HCT116 (cell line): ENCODE results near the gene BMX. TPM values are rescaled to one million over a fixed set of nuclear protein-coding genes. Genes with fewer than 3 reads are reported as not detected.

Experiments
- ATAC-seq: fragments of 200-7000 bp; cut with Tn5 transposase; 2 replicates; pipeline ENCODE4 v1.9.1; 2020; ENCODE audit warnings: mild to moderate bottlenecking, moderate library complexity
- BruUV-seq: library from RNA; stranded (reverse); fragments of 400-500 nt; replicated peaks from 2 replicates; lab custom pipeline; 2021; lab: Mats Ljungman, UMichigan
- CTCF ChIA-PET: fragments of 300-600 bp; sonication (Branson Sonifier 250); formaldehyde crosslinking; loops from one replicate; lab custom pipeline; 2021; ENCODE audit warnings: antibody characterized with exemption; lab: Charles Lee
- POLR2A ChIA-PET: fragments of 300-600, 350-600 bp; sonication (Branson Sonifier 250); formaldehyde crosslinking; loops from one replicate; lab custom pipeline; 2021; ENCODE audit warnings: antibody characterized with exemption; lab: Charles Lee
- RAD21 ChIA-PET, 2 experiments: fragments of 300-600 bp; sonication (Branson Sonifier 250); formaldehyde crosslinking; loops; one replicate each; lab custom pipeline; 2023; ENCODE audit warnings: low total read pairs in 2 of 2; ENCODE audit not compliant: uncharacterized antibody in 2 of 2, unreplicated experiment in 2 of 2, low non-redundant PET in 1 of 2; lab: Charles Lee
- DNase-seq: peaks from one replicate; pipeline ENCODE4 v3.0.0-alpha.2; 2010; ENCODE audit warnings: low read depth, low spot score
- H2AFZ ChIP-seq: fragments of 200-600 bp; shearing (Covaris generic), sonication (generic); 2 replicates; pipeline ENCODE4 v1.6.1; 2017; ENCODE audit warnings: low read depth, mixed run types, mixed read lengths, antibody characterized with exemption, low read length; ENCODE audit not compliant: poor library complexity, severe bottlenecking
- H3K27ac ChIP-seq: 2 replicates; pipeline ENCODE4 v1.5.1; 2012; ENCODE audit warnings: low read depth, low read length
- H3K27me3 ChIP-seq: fragments of 200-600 bp; sonication (generic); 2 replicates; pipeline ENCODE4 v1.6.1; 2016; ENCODE audit warnings: mixed run types, low read length, mixed read lengths; ENCODE audit not compliant: insufficient read depth
- H3K36me3 ChIP-seq, 2 experiments: fragments of 200-500 bp in 1 of 2; fragments of 200-600 bp in 1 of 2; sonication (Bioruptor generic) in 1 of 2; sonication (generic) in 1 of 2; 2 replicates each; pipeline versions ENCODE4 v1.5.1 to v1.6.1; 2014 to 2016; ENCODE audit warnings: low read length in 2 of 2, inconsistent platforms in 1 of 2, mixed read lengths in 1 of 2, mixed run types in 1 of 2; ENCODE audit not compliant: insufficient read depth in 2 of 2, control insufficient read depth in 1 of 2
- H3K4me1 ChIP-seq, 2 experiments: fragments of 200-600 bp in 1 of 2; sonication (generic) in 1 of 2; 2 replicates each; pipeline versions ENCODE4 v1.5.1 to v1.6.1; 2012 to 2017; ENCODE audit warnings: low read length in 2 of 2, inconsistent platforms in 1 of 2, mild to moderate bottlenecking in 1 of 2, mixed read lengths in 1 of 2, mixed run types in 1 of 2, moderate library complexity in 1 of 2; ENCODE audit not compliant: insufficient read depth in 2 of 2, control insufficient read depth in 1 of 2
- H3K4me2 ChIP-seq: fragments of 200-600 bp; sonication (generic); 2 replicates; pipeline ENCODE4 v1.6.1; 2017; ENCODE audit warnings: mixed run types, low read length, mixed read lengths
- H3K4me3 ChIP-seq, 2 experiments: fragments of 200-600 bp in 1 of 2; sonication (generic) in 1 of 2; replicated peaks in 1 of 2; 2 replicates each; pipeline ENCODE4 v1.5.1; 2011 to 2016; ENCODE audit warnings: low read length in 2 of 2, control low read depth in 1 of 2, low read depth in 1 of 2, mild to moderate bottlenecking in 1 of 2, mixed read lengths in 1 of 2, mixed run types in 1 of 2
- H3K79me2 ChIP-seq: fragments of 200-600 bp; sonication (generic); 2 replicates; pipeline ENCODE4 v1.6.1; 2017; ENCODE audit warnings: mild to moderate bottlenecking, mixed run types, low read length, moderate library complexity, mixed read lengths; ENCODE audit not compliant: insufficient read depth
- H3K9ac ChIP-seq: fragments of 200-600 bp; sonication (generic); 2 replicates; pipeline ENCODE4 v1.6.1; 2016; ENCODE audit warnings: low read length, mixed read lengths
- H3K9me2 ChIP-seq: fragments of 200-600 bp; sonication (generic), shearing (Covaris generic); 2 replicates; pipeline ENCODE4 v1.6.1; 2017; ENCODE audit warnings: mixed run types, mild to moderate bottlenecking, moderate library complexity; ENCODE audit not compliant: insufficient read depth
- H3K9me3 ChIP-seq, 2 experiments: fragments of 200-500 bp in 1 of 2; fragments of 200-600 bp in 1 of 2; sonication (Bioruptor generic) in 1 of 2; sonication (generic) in 1 of 2; 2 replicates each; pipeline ENCODE4 v1.6.1; 2014 to 2017; ENCODE audit warnings: low read length in 2 of 2, mixed read lengths in 2 of 2, inconsistent platforms in 1 of 2, low read depth in 1 of 2, mild to moderate bottlenecking in 1 of 2, mixed run types in 1 of 2, moderate library complexity in 1 of 2; ENCODE audit not compliant: control insufficient read depth in 1 of 2, insufficient read depth in 1 of 2
- H4K20me1 ChIP-seq: fragments of 200-600 bp; sonication (generic), shearing (Covaris generic); 2 replicates; pipeline ENCODE4 v1.6.1; 2017; ENCODE audit warnings: mixed run types, mild to moderate bottlenecking, moderate library complexity; ENCODE audit not compliant: insufficient read depth
- EGR1 ChIP-seq: IDR thresholded peaks from 2 replicates; pipeline ENCODE4 v1.6.1; 2012; ENCODE audit warnings: low read depth
- ELF1 ChIP-seq: IDR thresholded peaks from 2 replicates; pipeline ENCODE4 v1.6.1; 2012; ENCODE audit warnings: low read depth, borderline replicate concordance
- JUND ChIP-seq: IDR thresholded peaks from 2 replicates; pipeline ENCODE4 v1.6.1; 2012
- POLR2A ChIP-seq: IDR thresholded peaks from 2 replicates; pipeline ENCODE4 v1.7.0; 2011; ENCODE audit warnings: borderline replicate concordance; ENCODE audit not compliant: insufficient read depth, insufficient read length; ENCODE audit errors: extremely low read depth
- SIN3A ChIP-seq: IDR thresholded peaks from 2 replicates; pipeline ENCODE4 v1.6.1; 2012; ENCODE audit warnings: low read depth
- SRF ChIP-seq: IDR thresholded peaks from 2 replicates; pipeline ENCODE4 v1.6.1; 2012; ENCODE audit warnings: low read depth
- TCF7L2 ChIP-seq: IDR thresholded peaks from 2 replicates; pipeline ENCODE4 v1.7.0; 2011; ENCODE audit warnings: borderline replicate concordance, inconsistent platforms; ENCODE audit not compliant: insufficient read depth, insufficient read length; ENCODE audit errors: extremely low read depth
- ZBTB33 ChIP-seq: IDR thresholded peaks from 2 replicates; pipeline ENCODE4 v1.6.1; 2011; ENCODE audit warnings: mild to moderate bottlenecking, low read length, moderate library complexity; ENCODE audit not compliant: insufficient replicate concordance; ENCODE audit errors: extremely low read depth
- ZFX ChIP-seq: fragments of 450-650 bp; IDR thresholded peaks from 2 replicates; pipeline ENCODE4 v1.6.1; 2017
- intact Hi-C: fragments of 100-400 bp; cut with micrococcal nuclease; formaldehyde crosslinking; loops from 2 replicates; pipeline ENCODE4 v1.10.0; 2022
- total RNA-seq: library from RNA; stranded (reverse); gene quantifications from one replicate; pipeline ENCODE4 v1.2.1, GENCODE V29; 2021; ENCODE audit not compliant: unreplicated experiment
- TF ChIP-seq, protein P1 (sequence below): IDR thresholded peaks from 2 replicates; pipeline ENCODE4 v1.6.1; 2012

BMX gene
- total RNA-seq, 1 experiment from 2014 or later = not detected

DNA sequence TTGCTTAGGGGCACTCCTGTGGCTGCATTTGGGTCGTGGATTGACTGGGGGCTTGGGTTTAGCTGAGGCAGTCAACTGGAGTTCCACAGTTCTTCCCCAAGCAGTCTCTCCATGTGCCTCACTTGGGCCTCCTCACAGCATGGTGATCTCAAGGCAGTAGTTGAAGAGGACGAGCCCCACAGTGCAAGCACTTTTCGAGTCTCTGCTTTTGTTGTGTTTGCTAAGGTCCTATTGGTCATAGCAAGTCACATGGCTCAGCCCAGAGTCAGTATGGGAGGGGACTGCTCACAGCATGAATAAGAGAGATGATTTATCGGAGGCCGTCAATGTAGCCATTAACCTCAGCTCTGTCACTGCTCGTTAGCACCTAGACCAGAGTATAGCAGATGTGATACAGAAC is 29.7 kb downstream of the BMX start:
- no peaks in the 10 kb centered on the region for H4K20me1 ChIP-seq
- no TSS peak for BruUV-seq
- H3K27ac ChIP-seq = no peak overlapping the region
- H3K79me2 ChIP-seq = no peaks in the 10 kb centered on the region
- H2AFZ ChIP-seq = no peak overlapping the region
- intact Hi-C loops = no loop called here
- no peaks in the 10 kb centered on the region for H3K36me3 ChIP-seq
- DNase-seq (no peak), ATAC-seq (no peak)
- H3K9me2 ChIP-seq = no peaks in the 10 kb centered on the region
- CTCF ChIA-PET = no interaction called here
- no peak for TF ChIP-seq SRF
- TF ChIP-seq JUND = no peak
- no peak for TF ChIP-seq EGR1
- no peak for TF ChIP-seq ZBTB33
- no peak for TF ChIP-seq ZFX
- TF ChIP-seq SIN3A = no peak
- no peaks in the 10 kb centered on the region for H3K9me3 ChIP-seq
- no peaks in the 10 kb centered on the region for H3K27me3 ChIP-seq
- H3K9ac ChIP-seq = no peak overlapping the region
- no peak overlapping the region for H3K4me3 ChIP-seq
- no peak overlapping the region for H3K4me2 ChIP-seq
- POLR2A ChIA-PET = no interaction called here
- RAD21 ChIA-PET = no interaction called here
- H3K4me1 ChIP-seq = no peaks in the 10 kb centered on the region

GRCh38 chrX:15546745-15547144 is 46.1 kb downstream of the BMX start:
- intact Hi-C loops = no loop called here
- ChIA-PET RAD21 (no interaction called here), POLR2A (no interaction called here), CTCF (no interaction called here)
- DNase-seq (no peak), ATAC-seq (no peak)
- Histone ChIP-seq H3K36me3 (no peaks in the 10 kb centered on the region), H3K9me3 (no peaks in the 10 kb centered on the region), H3K9me2 (no peaks in the 10 kb centered on the region), H2AFZ (no peak overlapping the region), H3K27me3 (no peaks in the 10 kb centered on the region), H3K79me2 (no peaks in the 10 kb centered on the region), H4K20me1 (no peaks in the 10 kb centered on the region), H3K4me3 (no peak overlapping the region), H3K4me2 (no peak overlapping the region), H3K27ac (no peak overlapping the region), H3K9ac (no peak overlapping the region), H3K4me1 (no peaks in the 10 kb centered on the region)
- BruUV-seq = no TSS peak
- TF ChIP-seq POLR2A = no peak
- TF ChIP-seq ELF1 = no peak
- no peak for TF ChIP-seq SRF
- no peak for TF ChIP-seq TCF7L2
- TF ChIP-seq EGR1 = no peak
- TF ChIP-seq, protein P1, sequence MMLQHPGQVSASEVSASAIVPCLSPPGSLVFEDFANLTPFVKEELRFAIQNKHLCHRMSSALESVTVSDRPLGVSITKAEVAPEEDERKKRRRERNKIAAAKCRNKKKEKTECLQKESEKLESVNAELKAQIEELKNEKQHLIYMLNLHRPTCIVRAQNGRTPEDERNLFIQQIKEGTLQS = no peak
